ENCODE measurements around the gene IGF1R.

- TF ChIP-seq POLR2A (IDR thresholded peaks at IDR 0.05), result no peak
- TF ChIP-seq, protein P1, sequence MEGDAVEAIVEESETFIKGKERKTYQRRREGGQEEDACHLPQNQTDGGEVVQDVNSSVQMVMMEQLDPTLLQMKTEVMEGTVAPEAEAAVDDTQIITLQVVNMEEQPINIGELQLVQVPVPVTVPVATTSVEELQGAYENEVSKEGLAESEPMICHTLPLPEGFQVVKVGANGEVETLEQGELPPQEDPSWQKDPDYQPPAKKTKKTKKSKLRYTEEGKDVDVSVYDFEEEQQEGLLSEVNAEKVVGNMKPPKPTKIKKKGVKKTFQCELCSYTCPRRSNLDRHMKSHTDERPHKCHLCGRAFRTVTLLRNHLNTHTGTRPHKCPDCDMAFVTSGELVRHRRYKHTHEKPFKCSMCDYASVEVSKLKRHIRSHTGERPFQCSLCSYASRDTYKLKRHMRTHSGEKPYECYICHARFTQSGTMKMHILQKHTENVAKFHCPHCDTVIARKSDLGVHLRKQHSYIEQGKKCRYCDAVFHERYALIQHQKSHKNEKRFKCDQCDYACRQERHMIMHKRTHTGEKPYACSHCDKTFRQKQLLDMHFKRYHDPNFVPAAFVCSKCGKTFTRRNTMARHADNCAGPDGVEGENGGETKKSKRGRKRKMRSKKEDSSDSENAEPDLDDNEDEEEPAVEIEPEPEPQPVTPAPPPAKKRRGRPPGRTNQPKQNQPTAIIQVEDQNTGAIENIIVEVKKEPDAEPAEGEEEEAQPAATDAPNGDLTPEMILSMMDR (IDR thresholded peaks at IDR 0.05), result no peak
Observed at GRCh38 chr15:98718426-98719136, 70.2 kb downstream of the IGF1R start.
